Muscle layer of duodenum (tissue), 2 donors: ENCODE data around the gene DHRS7B.

Experiments used
- H3K27ac ChIP-seq: one replicate; pipeline ENCODE4 v1.7.0; 2013; ENCODE audit warnings: mild to moderate bottlenecking, low read length
- H3K27me3 ChIP-seq: one replicate; pipeline ENCODE4 v1.7.0; 2013; ENCODE audit warnings: low read depth, mild to moderate bottlenecking, control low read depth, low read length
- H3K36me3 ChIP-seq, 2 donors: one replicate each; pipeline ENCODE4 v1.7.0; 2013; ENCODE audit warnings: low read length in 2 of 2, control low read depth in 1 of 2, mild to moderate bottlenecking in 1 of 2; ENCODE audit not compliant: insufficient read depth in 2 of 2, control insufficient read depth in 1 of 2
- H3K4me1 ChIP-seq, 2 donors: one replicate each; pipeline ENCODE4 v1.7.0; 2013; ENCODE audit warnings: low read length in 2 of 2, mild to moderate bottlenecking in 2 of 2, control low read depth in 1 of 2, moderate library complexity in 1 of 2; ENCODE audit not compliant: insufficient read depth in 2 of 2, control insufficient read depth in 1 of 2
- H3K4me3 ChIP-seq, 2 donors: one replicate each; pipeline ENCODE4 v1.7.0; 2013; ENCODE audit warnings: low read length in 2 of 2, low read depth in 1 of 2, mild to moderate bottlenecking in 1 of 2
- H3K9me3 ChIP-seq, 2 donors: one replicate each; pipeline ENCODE4 v1.7.0; 2013; ENCODE audit warnings: low read length in 2 of 2, control low read depth in 1 of 2, mild to moderate bottlenecking in 1 of 2; ENCODE audit not compliant: control insufficient read depth in 1 of 2
- donor health status: healthy.

Gene DHRS7B

GRCh38 chr17:21171309-21171922 is 44.7 kb downstream of the DHRS7B start:
- Histone ChIP-seq H3K36me3 (peaks cover 18% of the 10 kb centered on the region in 2 donors), H3K27ac (no peak overlapping the region), H3K4me1 (peaks cover 0 to 25% of the 10 kb centered on the region in 2 donors), H3K27me3 (no peaks in the 10 kb centered on the region), H3K9me3 (no peaks in the 10 kb centered on the region), H3K4me3 (no peak overlapping the region)

- H3K27ac ChIP-seq: no peak overlapping the region
- H3K4me3 ChIP-seq: no peak overlapping the region
- H3K36me3 ChIP-seq: peaks cover 18% of the 10 kb centered on the region in 2 donors
- H3K9me3 ChIP-seq: no peaks in the 10 kb centered on the region
- peaks cover 0 to 23% of the 10 kb centered on the region in 2 donors for H3K4me1 ChIP-seq
- H3K27me3 ChIP-seq: no peaks in the 10 kb centered on the region
Observed at GRCh38 chr17:21171970-21172510, 45.3 kb downstream of the DHRS7B start.

DNA sequence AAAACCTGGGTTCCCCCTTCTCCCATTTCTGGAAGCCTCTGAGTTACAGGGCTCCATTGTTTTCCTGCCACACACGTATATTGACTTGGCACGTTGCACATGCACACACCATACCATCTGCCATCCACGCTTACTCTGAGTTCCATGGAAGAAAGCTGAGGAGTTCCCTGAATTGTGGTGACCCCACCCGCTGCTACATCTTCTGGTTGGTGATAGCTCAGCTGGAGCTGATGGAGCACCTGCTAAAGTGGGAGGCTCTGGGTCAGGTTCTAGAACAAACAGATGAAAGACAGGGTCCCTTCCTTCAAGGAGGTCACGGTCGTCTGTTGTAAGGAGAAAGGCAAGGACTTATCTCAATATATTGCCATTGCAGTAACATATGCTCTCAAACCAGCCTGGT is 46.1 kb downstream of the DHRS7B start:
- Histone ChIP-seq H3K4me1 (peaks cover 0 to 15% of the 10 kb centered on the region in 2 donors), H3K36me3 (peaks cover 18% of the 10 kb centered on the region in 2 donors), H3K27me3 (no peaks in the 10 kb centered on the region), H3K4me3 (no peak overlapping the region), H3K9me3 (no peaks in the 10 kb centered on the region), H3K27ac (no peak overlapping the region)

DNA sequence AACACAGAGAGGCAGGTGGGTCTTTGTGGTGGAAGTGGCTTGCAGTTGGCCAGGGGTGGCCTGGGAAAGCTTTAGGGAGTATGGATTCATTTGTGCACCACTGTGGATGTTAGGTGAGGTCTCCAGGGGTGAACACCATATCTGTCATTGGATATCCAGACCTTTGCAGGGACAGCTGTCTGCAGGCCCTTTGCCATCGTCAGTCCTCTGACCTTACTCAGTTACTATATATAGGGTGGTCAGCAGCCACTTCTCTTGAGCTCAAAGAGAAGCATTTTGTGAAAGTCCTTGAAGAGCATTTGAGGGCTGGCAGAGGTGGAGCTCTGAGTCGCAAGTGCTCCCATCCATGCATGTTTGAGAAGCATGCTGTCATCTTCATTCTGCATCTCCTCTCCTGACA is 46.8 kb downstream of the DHRS7B start:
- Histone ChIP-seq H3K27me3 (no peaks in the 10 kb centered on the region), H3K27ac (no peak overlapping the region), H3K4me3 (no peak overlapping the region), H3K9me3 (no peaks in the 10 kb centered on the region), H3K36me3 (peaks cover 18 to 21% of the 10 kb centered on the region in 2 donors), H3K4me1 (peaks cover 0 to 12% of the 10 kb centered on the region in 2 donors)

- H3K36me3 ChIP-seq: peaks cover 18 to 25% of the 10 kb centered on the region in 2 donors
- no peak overlapping the region for H3K27ac ChIP-seq
Observed at GRCh38 chr17:21174186-21174585, 47.4 kb downstream of the DHRS7B start.

DNA sequence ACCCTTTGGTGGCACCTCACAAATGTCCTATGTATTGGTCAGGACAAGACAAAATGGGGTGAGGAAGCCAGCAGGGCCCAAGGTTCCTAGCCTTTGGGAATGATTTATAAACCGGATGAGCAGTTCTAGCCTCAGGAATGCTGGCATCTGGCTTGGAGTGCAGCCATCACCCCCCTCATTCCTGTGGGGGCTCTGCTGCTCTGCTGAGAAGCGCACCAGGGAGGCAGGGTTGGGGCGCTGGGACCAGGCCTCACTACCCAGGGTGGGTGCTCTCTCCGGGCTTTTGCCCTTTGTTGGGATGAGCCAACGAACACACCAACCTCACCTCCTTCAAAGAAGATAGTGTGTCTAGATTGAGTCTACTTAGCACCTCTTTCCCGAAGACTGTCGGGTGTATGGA is 47.9 kb downstream of the DHRS7B start:
- Histone ChIP-seq H3K4me3 (no peak overlapping the region), H3K9me3 (no peaks in the 10 kb centered on the region), H3K27ac (no peak overlapping the region), H3K27me3 (no peaks in the 10 kb centered on the region), H3K36me3 (peaks cover 18 to 26% of the 10 kb centered on the region in 2 donors), H3K4me1 (peaks cover 0 to 12% of the 10 kb centered on the region in 2 donors)

More at GRCh38 chr17:21174186-21174585, 47.4 kb downstream of the DHRS7B start:
- peaks cover 0 to 12% of the 10 kb centered on the region in 2 donors for H3K4me1 ChIP-seq
- H3K27me3 ChIP-seq: no peaks in the 10 kb centered on the region
- H3K9me3 ChIP-seq: no peaks in the 10 kb centered on the region
- no peak overlapping the region for H3K4me3 ChIP-seq

GRCh38 chr17:21176773-21177395 is 50.1 kb downstream of the DHRS7B start:
- Histone ChIP-seq H3K36me3 (peaks cover 18 to 26% of the 10 kb centered on the region in 2 donors), H3K4me1 (peaks cover 0 to 7% of the 10 kb centered on the region in 2 donors), H3K27ac (no peak overlapping the region), H3K27me3 (no peaks in the 10 kb centered on the region), H3K9me3 (no peaks in the 10 kb centered on the region), H3K4me3 (no peak overlapping the region)

DNA sequence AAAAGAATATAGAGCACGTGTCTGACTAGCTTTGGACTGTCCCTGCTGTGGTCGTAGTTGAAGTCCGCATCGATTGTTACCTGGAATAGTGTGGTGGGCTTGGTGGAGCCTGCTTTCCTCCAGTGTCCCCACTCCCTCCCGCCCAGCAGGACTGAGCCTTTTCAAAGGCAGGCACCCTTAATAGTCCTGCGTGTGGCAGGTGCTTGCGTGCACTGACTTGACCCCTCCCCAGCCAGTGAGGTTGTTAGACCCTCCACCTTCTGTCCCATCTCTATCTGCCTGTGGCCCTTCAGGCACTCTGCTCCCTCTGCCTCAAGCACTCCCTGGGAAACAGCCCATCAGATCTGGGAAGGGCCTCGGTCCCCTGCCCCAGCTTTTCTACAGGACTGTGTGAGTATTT is 50.6 kb downstream of the DHRS7B start:
- H3K27me3 ChIP-seq: no peaks in the 10 kb centered on the region
- no peak overlapping the region for H3K4me3 ChIP-seq
- no peaks in the 10 kb centered on the region for H3K9me3 ChIP-seq
- H3K36me3 ChIP-seq: peaks cover 18 to 26% of the 10 kb centered on the region in 2 donors
- H3K4me1 ChIP-seq: peaks cover 0 to 7% of the 10 kb centered on the region in 2 donors
- no peak overlapping the region for H3K27ac ChIP-seq

GRCh38 chr17:21177854-21178600 is 51.3 kb downstream of the DHRS7B start:
- H3K4me3 ChIP-seq: no peak overlapping the region
- H3K4me1 ChIP-seq: peaks cover 0 to 7% of the 10 kb centered on the region in 2 donors
- H3K36me3 ChIP-seq: peaks cover 14 to 19% of the 10 kb centered on the region in 2 donors
- no peak overlapping the region for H3K27ac ChIP-seq
- H3K9me3 ChIP-seq: no peaks in the 10 kb centered on the region
- H3K27me3 ChIP-seq: no peaks in the 10 kb centered on the region

DNA sequence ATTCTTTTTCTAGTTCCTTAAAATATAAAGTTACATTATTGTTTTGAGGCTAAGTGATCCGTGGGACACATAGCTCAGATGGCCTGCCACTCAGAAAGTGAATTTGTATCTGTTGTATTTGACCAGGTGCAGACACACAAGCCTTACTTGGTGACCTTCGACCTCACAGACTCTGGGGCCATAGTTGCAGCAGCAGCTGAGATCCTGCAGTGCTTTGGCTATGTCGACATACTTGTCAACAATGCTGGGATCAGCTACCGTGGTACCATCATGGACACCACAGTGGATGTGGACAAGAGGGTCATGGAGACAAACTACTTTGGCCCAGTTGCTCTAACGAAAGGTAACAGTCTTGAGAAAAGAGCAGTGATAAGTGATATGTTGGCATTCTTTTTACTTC is 56.7 kb downstream of the DHRS7B start:
- Histone ChIP-seq H3K27me3 (no peaks in the 10 kb centered on the region), H3K4me1 (no peaks in the 10 kb centered on the region), H3K36me3 (peaks cover 20 to 39% of the 10 kb centered on the region in 2 donors), H3K9me3 (no peaks in the 10 kb centered on the region), H3K27ac (no peak overlapping the region), H3K4me3 (no peak overlapping the region)

DNA sequence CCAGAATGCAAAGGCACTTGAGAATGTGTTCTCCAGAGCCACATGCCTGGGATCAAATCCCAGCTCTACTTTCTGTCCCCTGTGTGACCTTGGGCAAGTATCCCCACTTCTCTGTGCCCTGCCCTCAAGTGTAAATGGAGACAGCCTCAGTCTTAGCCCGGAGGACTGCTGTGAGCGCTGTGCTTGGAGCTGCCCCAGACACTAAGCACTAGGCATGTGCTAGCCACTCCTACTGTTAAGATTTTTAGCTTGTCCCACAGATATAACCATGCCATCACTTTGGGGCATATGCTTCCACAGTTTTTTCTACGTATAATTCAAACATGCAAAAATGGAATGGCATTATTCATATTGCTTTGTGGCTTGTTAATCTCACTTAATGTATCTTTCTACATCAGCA is 57.8 kb downstream of the DHRS7B start:
- Histone ChIP-seq H3K4me3 (no peak overlapping the region), H3K27ac (no peak overlapping the region), H3K9me3 (no peaks in the 10 kb centered on the region), H3K36me3 (peaks cover 27 to 42% of the 10 kb centered on the region in 2 donors), H3K27me3 (no peaks in the 10 kb centered on the region), H3K4me1 (no peaks in the 10 kb centered on the region)
